Neural cell (in vitro differentiated cells): ENCODE results near the gene SOX5.

Source experiments
- EP300 ChIP-seq: fragments of 450-650 bp; conservative IDR thresholded peaks from 2 replicates; pipeline ENCODE4 v1.6.1; 2014; ENCODE audit warnings: antibody characterized with exemption, mild to moderate bottlenecking, moderate library complexity; ENCODE audit not compliant: poor library complexity, severe bottlenecking
- EZH2 ChIP-seq: fragments of 200-600, 300-800 bp; shearing (Covaris generic), sonication (generic); IDR thresholded peaks from 2 replicates; pipeline ENCODE4 v1.6.1; 2014; ENCODE audit warnings: antibody characterized with exemption, low read length, borderline replicate concordance, mild to moderate bottlenecking; ENCODE audit not compliant: insufficient read depth, poor library complexity, severe bottlenecking
- MXI1 ChIP-seq: fragments of 450-650 bp; conservative IDR thresholded peaks from 2 replicates; pipeline ENCODE4 v1.6.1; 2014; ENCODE audit warnings: antibody characterized with exemption, mild to moderate bottlenecking; ENCODE audit not compliant: poor library complexity, severe bottlenecking
- POLR2AphosphoS5 ChIP-seq: IDR thresholded peaks from 2 replicates; pipeline ENCODE4 v1.6.1; 2012
- RAD21 ChIP-seq: fragments of 450-650 bp; conservative IDR thresholded peaks from 2 replicates; pipeline ENCODE4 v1.6.1; 2014; ENCODE audit warnings: antibody characterized with exemption, mild to moderate bottlenecking, moderate library complexity
- SMC3 ChIP-seq: fragments of 450-650 bp; conservative IDR thresholded peaks from 2 replicates; pipeline ENCODE4 v1.6.1; 2014; ENCODE audit warnings: antibody characterized with exemption, mild to moderate bottlenecking, moderate library complexity; ENCODE audit not compliant: poor library complexity
- TAF1 ChIP-seq: IDR thresholded peaks from 2 replicates; pipeline ENCODE4 v1.6.1; 2012; ENCODE audit warnings: low read depth
- TF ChIP-seq, protein P1 (sequence below): fragments of 450-650 bp; IDR thresholded peaks from 2 replicates; pipeline ENCODE4 v1.5.1; 2014; ENCODE audit warnings: antibody characterized with exemption, mild to moderate bottlenecking, moderate library complexity; ENCODE audit not compliant: poor library complexity, severe bottlenecking
- TF ChIP-seq, protein P2 (sequence below): IDR thresholded peaks from 2 replicates; pipeline ENCODE4 v1.6.1; 2012; ENCODE audit warnings: borderline replicate concordance

DNA sequence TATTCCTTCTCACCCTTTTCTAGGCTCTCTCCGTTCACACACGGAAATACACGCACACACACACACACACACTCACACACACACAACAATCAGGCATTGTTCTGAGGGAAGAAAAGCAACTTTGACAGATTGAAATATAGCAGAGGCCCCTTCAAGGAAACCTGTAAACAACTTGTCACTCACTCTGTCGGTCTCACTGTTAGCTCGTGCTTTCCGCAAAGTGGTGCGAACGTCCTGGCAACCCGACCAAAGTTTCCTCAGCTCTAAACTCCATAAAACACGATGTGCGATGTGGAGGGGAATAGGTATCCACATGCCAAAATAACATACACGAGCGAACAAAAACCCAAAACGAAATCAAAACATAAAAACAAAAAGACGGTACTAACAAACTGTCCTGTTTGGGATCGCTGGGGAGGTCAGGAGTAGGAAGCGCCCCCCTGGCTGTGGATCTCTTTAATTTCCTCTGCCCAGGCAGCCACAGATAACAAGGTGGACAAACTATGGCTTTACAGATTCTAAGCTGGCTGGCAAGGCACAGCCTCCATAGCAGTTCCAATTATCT is 822 bp upstream of the SOX5 start:
- TF ChIP-seq MXI1 (no peak), EZH2 (no peak), POLR2AphosphoS5 (no peak), RAD21 (no peak), EP300 (peak; percentile 44), TAF1 (no peak), SMC3 (peak; percentile 16)
- TF ChIP-seq, protein P1, sequence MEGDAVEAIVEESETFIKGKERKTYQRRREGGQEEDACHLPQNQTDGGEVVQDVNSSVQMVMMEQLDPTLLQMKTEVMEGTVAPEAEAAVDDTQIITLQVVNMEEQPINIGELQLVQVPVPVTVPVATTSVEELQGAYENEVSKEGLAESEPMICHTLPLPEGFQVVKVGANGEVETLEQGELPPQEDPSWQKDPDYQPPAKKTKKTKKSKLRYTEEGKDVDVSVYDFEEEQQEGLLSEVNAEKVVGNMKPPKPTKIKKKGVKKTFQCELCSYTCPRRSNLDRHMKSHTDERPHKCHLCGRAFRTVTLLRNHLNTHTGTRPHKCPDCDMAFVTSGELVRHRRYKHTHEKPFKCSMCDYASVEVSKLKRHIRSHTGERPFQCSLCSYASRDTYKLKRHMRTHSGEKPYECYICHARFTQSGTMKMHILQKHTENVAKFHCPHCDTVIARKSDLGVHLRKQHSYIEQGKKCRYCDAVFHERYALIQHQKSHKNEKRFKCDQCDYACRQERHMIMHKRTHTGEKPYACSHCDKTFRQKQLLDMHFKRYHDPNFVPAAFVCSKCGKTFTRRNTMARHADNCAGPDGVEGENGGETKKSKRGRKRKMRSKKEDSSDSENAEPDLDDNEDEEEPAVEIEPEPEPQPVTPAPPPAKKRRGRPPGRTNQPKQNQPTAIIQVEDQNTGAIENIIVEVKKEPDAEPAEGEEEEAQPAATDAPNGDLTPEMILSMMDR = no peak
- TF ChIP-seq, protein P2, sequence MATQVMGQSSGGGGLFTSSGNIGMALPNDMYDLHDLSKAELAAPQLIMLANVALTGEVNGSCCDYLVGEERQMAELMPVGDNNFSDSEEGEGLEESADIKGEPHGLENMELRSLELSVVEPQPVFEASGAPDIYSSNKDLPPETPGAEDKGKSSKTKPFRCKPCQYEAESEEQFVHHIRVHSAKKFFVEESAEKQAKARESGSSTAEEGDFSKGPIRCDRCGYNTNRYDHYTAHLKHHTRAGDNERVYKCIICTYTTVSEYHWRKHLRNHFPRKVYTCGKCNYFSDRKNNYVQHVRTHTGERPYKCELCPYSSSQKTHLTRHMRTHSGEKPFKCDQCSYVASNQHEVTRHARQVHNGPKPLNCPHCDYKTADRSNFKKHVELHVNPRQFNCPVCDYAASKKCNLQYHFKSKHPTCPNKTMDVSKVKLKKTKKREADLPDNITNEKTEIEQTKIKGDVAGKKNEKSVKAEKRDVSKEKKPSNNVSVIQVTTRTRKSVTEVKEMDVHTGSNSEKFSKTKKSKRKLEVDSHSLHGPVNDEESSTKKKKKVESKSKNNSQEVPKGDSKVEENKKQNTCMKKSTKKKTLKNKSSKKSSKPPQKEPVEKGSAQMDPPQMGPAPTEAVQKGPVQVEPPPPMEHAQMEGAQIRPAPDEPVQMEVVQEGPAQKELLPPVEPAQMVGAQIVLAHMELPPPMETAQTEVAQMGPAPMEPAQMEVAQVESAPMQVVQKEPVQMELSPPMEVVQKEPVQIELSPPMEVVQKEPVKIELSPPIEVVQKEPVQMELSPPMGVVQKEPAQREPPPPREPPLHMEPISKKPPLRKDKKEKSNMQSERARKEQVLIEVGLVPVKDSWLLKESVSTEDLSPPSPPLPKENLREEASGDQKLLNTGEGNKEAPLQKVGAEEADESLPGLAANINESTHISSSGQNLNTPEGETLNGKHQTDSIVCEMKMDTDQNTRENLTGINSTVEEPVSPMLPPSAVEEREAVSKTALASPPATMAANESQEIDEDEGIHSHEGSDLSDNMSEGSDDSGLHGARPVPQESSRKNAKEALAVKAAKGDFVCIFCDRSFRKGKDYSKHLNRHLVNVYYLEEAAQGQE = no peak
